Eye (tissue), 1 donor: Measurements from ENCODE around the gene JCAD.

Source experiments
- DNase-seq: peaks from one replicate; pipeline ENCODE4 v3.0.0-alpha.2; 2015

The JCAD gene

GRCh38 chr10:30074090-30074489, 14.7 kb upstream of the JCAD start:
- DNase-seq: no peak

GRCh38 chr10:30073767-30074060, 14.3 kb upstream of the JCAD start:
- no peak for DNase-seq

GRCh38 chr10:30073045-30073766, 13.8 kb upstream of the JCAD start:
- no peak for DNase-seq

GRCh38 chr10:30072068-30072467, 12.7 kb upstream of the JCAD start:
- no peak for DNase-seq

GRCh38 chr10:30070001-30070685, 10.8 kb upstream of the JCAD start:
- peak; percentile 50 for DNase-seq

GRCh38 chr10:30068492-30069223, 9.3 kb upstream of the JCAD start:
- no peak for DNase-seq

GRCh38 chr10:30063099-30063498, 3.7 kb upstream of the JCAD start:
- DNase-seq: peak; percentile 32

- no peak for DNase-seq
Measured at GRCh38 chr10:30062582-30062981, 3.2 kb upstream of the JCAD start.

- no peak for DNase-seq
Measured at GRCh38 chr10:30062090-30062489, 2.7 kb upstream of the JCAD start.

GRCh38 chr10:30058570-30059132, 735 bp downstream of the JCAD start:
- DNase-seq: peak; percentile 65

GRCh38 chr10:30057894-30058556, 1.4 kb downstream of the JCAD start:
- DNase-seq: no peak

GRCh38 chr10:30057421-30057841, 2.0 kb downstream of the JCAD start:
- peak; percentile 32 for DNase-seq

- DNase-seq: peak; percentile 41
Measured at GRCh38 chr10:30056767-30057355, 2.5 kb downstream of the JCAD start.

- no peak for DNase-seq
Measured at GRCh38 chr10:30056281-30056680, 3.1 kb downstream of the JCAD start.

GRCh38 chr10:30055226-30055662, 4.1 kb downstream of the JCAD start:
- DNase-seq: no peak

GRCh38 chr10:30052062-30052461, 7.3 kb downstream of the JCAD start:
- DNase-seq: no peak

GRCh38 chr10:30051220-30051619, 8.2 kb downstream of the JCAD start:
- no peak for DNase-seq

- no peak for DNase-seq
Measured at GRCh38 chr10:30050411-30050810, 9.0 kb downstream of the JCAD start.

- DNase-seq: no peak
Measured at GRCh38 chr10:30048768-30049517, 10.4 kb downstream of the JCAD start.

- DNase-seq: no peak
Measured at GRCh38 chr10:30047924-30048531, 11.4 kb downstream of the JCAD start.

- no peak for DNase-seq
Measured at GRCh38 chr10:30047430-30047829, 12.0 kb downstream of the JCAD start.
